ACC112 (cell line): Measurements from ENCODE around the gene COQ9.
"Not testable (repeated sequence)": the region's sequence is repeated elsewhere in the genome, so short reads cannot be mapped to it uniquely, and the experiment has no call there.

Source experiments
- H2AFZ ChIP-seq: fragments of 200-600 bp; sonication (generic); one replicate; pipeline ENCODE4 v1.6.0; 2017; ENCODE audit warnings: antibody characterized with exemption, low read length; ENCODE audit not compliant: unreplicated experiment
- H3K27ac ChIP-seq: fragments of 200-600 bp; sonication (generic); 2 replicates; pipeline ENCODE4 v1.5.1; 2014; ENCODE audit warnings: low read depth, mild to moderate bottlenecking, antibody characterized with exemption, low read length, moderate library complexity
- H3K27me3 ChIP-seq: fragments of 200-600 bp; sonication (generic); 2 replicates; pipeline ENCODE4 v1.6.1; 2014; ENCODE audit warnings: mild to moderate bottlenecking, antibody characterized with exemption, low read length, moderate library complexity, mixed read lengths; ENCODE audit not compliant: insufficient read depth
- H3K36me3 ChIP-seq: fragments of 200-600 bp; sonication (generic); 2 replicates; pipeline ENCODE4 v1.6.1; 2016; ENCODE audit warnings: mild to moderate bottlenecking, antibody characterized with exemption, low read length, moderate library complexity, mixed read lengths; ENCODE audit not compliant: insufficient read depth
- H3K4me1 ChIP-seq: fragments of 200-600 bp; sonication (generic); one replicate; pipeline ENCODE4 v1.6.1; 2016; ENCODE audit warnings: low read length, mixed read lengths; ENCODE audit not compliant: insufficient read depth, unreplicated experiment, control insufficient read depth
- H3K4me3 ChIP-seq: fragments of 200-600 bp; sonication (generic); 2 replicates; pipeline ENCODE4 v1.5.1; 2014; ENCODE audit warnings: mild to moderate bottlenecking, low read depth, low read length
- H3K79me2 ChIP-seq: fragments of 200-600 bp; sonication (generic); one replicate; pipeline ENCODE4 v1.6.0; 2016; ENCODE audit warnings: low read length; ENCODE audit not compliant: control insufficient read depth, unreplicated experiment, insufficient read depth

The COQ9 gene

DNA sequence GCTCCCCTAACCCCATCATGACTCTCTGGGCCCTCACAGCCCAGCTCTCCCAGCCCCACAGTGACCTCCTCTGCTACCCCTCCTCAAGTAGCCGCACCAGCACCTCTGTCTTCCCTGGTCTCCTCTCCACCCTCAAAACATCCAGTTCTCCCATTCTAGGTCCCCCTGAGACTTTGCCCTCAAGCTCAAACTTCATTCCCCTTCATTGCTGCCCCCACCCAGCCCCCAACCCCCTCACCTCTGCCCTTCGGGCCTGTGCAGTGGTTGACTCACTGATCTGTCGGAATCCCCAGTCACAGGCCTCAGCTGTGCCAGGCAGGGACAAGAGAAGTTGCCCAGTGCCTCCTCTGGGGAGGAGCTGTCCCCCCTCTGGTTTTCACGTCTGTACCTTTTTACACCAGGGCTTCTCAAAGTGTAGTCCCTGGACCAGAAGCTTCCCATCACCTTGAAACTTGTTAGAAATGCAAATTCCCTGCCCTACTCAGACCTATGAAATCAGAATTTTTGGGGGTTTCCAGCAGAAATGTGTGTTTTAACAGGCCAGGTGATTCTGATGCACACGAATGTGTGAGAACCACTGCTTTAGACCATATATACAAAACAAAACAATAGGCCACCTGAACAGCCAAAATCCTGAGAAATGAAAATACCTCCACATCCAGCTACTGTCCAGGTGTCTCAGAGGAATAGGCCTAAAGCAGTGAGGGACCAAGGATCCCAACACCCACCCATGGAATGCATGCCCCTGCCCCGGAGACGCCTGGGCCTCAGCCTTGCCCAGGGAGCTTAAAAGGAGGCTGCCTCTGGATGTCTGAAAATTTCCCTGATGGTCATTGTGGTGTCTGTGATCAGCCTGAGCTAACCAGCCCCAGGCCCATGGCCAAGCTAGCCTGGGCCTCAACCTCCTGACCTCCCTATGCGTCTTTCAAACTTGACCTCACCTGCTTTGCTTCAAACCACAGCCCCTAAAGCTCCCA lies 39.9 kb downstream of the COQ9 start:
- peaks cover 15% of the 10 kb centered on the region for H3K4me1 ChIP-seq
- peak overlapping the region; percentile 96 for H2AFZ ChIP-seq
- no peak overlapping the region for H3K27ac ChIP-seq
- no peaks in the 10 kb centered on the region for H3K27me3 ChIP-seq
- H3K36me3 ChIP-seq = no peaks in the 10 kb centered on the region
- peak overlapping the region; percentile 86 for H3K4me3 ChIP-seq
- H3K79me2 ChIP-seq = no peaks in the 10 kb centered on the region

DNA sequence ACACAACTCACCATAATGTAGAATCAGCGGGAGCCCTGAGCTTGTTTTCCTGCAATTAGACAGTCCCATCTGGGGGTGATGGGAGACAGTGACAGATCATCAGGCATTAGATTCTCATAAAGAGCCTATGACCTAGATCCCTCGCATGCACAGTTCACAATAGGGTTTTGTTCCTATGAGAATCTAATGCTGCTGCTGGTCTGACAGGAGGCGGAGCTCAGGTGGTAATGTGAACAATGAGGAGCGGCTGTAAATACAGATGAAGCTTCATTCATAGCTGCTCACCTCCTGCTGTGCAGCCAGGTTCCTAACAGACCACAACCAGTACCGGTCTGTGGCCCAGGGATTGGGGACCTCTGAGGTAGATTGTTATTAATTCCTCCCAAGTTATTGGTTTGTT lies 42.0 kb downstream of the COQ9 start:
- Histone ChIP-seq H3K79me2 (no peaks in the 10 kb centered on the region), H3K4me1 (peaks cover 15% of the 10 kb centered on the region), H3K27me3 (no peaks in the 10 kb centered on the region), H3K36me3 (no peaks in the 10 kb centered on the region), H2AFZ (no peak overlapping the region), H3K27ac (no peak overlapping the region), H3K4me3 (no peak overlapping the region)

DNA sequence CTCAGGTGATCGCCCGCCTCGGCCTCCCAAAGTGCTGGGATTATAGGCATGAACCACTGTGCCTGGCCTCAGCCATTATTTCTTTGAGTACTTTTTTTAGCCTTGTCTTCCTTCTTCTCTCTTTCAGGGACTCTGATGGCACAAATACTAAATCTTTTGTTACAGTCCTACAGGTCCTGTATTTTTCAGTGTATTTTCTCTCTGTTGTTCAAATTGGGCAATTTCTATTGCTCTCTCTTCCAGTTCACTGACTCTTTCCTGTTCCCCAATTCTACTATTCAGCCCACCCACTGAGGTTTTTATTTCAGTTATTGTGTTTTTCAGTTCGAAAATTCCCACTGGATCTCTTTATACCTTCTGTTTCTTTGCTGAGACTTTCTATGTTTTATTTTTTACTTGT lies 46.5 kb downstream of the COQ9 start:
- Histone ChIP-seq H3K79me2 (no peaks in the 10 kb centered on the region), H3K4me1 (no peaks in the 10 kb centered on the region), H3K27me3 (no peaks in the 10 kb centered on the region), H3K4me3 (no peak overlapping the region), H3K36me3 (no peaks in the 10 kb centered on the region), H2AFZ (no peak overlapping the region), H3K27ac (no peak overlapping the region)

DNA sequence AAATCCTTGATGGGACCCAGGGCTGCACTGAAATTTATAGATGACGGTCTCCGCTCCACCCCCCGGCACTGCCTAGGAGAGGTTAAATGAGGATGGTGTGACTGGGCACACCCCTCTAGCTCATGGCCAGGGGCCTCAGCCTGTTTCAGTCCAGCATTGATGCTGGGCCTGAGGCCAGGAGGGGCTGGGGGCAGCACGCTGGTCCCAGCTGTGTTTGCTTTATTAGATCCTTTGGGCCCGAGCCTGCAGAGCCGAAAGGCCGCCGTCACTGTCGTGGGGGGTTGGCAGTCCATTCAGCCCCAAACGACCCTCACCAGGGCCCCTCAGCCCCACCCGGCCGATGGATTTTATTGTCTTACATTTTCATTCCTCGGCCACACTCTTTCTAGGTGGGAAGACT lies 49.8 kb downstream of the COQ9 start:
- Histone ChIP-seq H3K27me3 (no peaks in the 10 kb centered on the region), H3K4me1 (no peaks in the 10 kb centered on the region), H3K4me3 (no peak overlapping the region), H3K27ac (no peak overlapping the region), H3K36me3 (no peaks in the 10 kb centered on the region), H2AFZ (no peak overlapping the region), H3K79me2 (no peaks in the 10 kb centered on the region)

DNA sequence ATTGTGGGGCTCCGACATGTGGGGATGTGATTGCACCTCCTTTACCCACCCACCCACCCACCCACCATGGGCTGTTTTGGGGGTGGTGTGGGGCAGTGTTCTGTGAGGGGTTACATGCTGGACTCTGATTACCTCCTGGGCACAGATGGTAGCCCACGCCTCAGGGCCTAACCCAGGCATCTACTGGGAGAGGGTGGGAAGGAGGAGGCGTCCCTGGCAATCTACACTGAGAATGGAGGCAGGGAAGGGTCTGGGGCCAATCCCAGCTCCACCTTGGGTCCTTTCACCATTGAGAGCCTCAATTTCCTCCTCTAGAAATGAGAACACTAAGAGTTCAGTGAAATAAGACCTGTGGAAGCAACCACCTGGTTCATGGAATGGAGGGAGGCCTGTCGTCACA lies 50.8 kb downstream of the COQ9 start:
- Histone ChIP-seq H3K27me3 (no peaks in the 10 kb centered on the region), H3K79me2 (no peaks in the 10 kb centered on the region), H3K36me3 (no peaks in the 10 kb centered on the region), H3K4me3 (no peak overlapping the region), H3K27ac (no peak overlapping the region), H3K4me1 (no peaks in the 10 kb centered on the region), H2AFZ (no peak overlapping the region)

DNA sequence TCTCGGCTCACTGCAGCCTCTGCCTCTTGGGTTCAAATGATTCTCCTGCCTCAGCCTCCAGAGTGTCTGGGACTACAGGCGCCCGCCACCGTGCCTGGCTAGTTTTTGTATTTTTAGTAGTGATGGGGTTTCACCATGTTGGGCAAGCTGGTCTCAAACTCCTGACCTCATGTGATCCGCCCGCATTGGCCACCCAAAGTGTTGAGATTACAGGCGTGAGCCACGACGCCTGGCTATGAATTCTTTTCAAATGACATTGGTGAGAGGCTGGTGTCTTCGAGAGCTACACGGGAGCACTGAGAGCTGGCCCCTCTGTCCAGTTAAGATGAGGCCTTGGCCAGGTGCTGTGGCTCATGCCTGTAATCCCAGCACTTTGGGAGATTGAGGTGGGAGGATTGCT lies 52.7 kb downstream of the COQ9 start:
- H2AFZ ChIP-seq, H3K27me3 ChIP-seq, H3K79me2 ChIP-seq, H3K27ac ChIP-seq, H3K4me3 ChIP-seq, H3K4me1 ChIP-seq, H3K36me3 ChIP-seq: not testable (repeated sequence)

DNA sequence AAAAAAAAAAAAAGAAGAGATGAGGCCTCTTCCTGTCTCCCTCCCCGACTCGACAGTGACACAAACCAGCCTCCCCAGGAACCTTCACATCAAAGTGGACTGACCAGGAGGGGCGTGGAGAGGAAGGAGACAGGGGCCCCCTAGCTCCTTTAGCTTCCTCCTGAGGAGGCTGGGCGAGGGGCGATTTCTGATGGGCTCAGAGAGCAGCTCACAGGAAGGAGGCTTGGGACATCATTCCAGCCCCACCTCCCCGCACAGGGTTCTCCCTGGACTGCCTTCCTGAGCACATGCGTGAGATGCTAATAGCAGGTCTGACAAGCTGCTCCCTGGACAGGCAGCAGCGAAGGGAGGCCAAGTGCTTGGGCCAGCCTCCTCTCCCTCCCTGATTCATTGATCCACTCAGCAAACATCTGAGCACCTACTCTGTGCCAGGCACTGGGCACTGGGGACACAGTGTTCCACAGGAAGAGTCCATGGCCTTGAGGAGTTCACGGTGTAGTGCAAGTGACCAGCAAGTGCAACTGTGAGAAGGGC lies 53.4 kb downstream of the COQ9 start:
- Histone ChIP-seq H3K27ac (no peak overlapping the region), H3K79me2 (no peaks in the 10 kb centered on the region), H3K36me3 (no peaks in the 10 kb centered on the region), H2AFZ (no peak overlapping the region), H3K4me3 (no peak overlapping the region), H3K4me1 (no peaks in the 10 kb centered on the region), H3K27me3 (no peaks in the 10 kb centered on the region)

DNA sequence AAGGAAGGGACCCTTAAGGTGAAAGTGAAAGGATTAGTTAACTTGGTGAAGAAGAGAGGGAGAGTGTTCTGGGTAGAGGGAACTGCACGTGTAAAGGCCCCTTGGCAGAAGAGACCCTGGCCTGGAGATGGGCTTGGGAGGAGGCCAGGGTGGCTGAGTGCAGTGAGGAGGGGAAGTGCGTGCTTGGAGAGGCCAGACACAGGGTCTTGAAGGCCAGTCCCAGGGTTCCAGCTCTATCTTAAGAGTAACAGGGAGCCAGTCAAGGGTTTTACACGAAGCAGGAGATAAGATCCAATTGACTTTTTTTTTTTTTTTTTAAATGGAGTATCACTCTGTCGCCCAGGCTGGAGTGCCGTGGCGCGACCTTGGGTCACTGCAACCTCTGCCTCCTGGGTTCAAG lies 54.2 kb downstream of the COQ9 start:
- H3K4me1 ChIP-seq = no peaks in the 10 kb centered on the region
- no peaks in the 10 kb centered on the region for H3K79me2 ChIP-seq
- no peak overlapping the region for H2AFZ ChIP-seq
- H3K27me3 ChIP-seq = no peaks in the 10 kb centered on the region
- H3K36me3 ChIP-seq = no peaks in the 10 kb centered on the region
- H3K4me3 ChIP-seq = no peak overlapping the region
- no peak overlapping the region for H3K27ac ChIP-seq

DNA sequence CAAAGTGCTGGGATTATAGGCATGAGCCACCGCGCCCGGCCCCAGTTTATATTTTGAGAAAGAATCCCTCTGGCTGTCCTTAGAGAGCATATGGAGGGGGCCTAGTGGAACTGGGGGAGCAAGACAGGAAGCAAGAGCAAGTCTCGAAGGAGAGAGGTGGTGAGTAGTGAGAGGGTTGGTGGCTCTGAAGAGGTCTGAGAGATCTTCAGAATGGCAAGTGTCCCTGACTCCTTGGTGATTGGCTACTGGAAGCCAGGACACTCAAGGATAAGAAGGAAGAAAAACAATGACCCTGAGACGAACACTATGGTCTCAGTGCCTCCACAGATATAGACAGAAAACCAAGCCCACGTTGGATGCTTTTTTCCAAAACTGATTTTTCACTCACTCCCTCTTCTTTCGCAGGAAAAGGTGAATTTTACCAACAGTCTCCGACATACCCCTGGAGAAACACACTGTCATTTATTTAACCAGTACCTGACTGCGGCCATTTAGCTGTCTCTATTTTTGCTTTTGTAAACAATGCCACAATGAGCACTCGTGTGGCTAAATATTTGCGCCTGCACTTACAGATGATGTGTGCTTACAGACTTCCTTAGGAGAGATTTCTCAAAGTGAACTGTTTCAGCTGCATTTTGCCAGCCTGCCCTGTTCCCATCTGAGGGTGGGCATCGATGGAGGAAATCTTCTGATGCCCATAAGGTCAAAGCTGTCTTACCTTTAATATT lies 54.9 kb downstream of the COQ9 start:
- no peak overlapping the region for H3K27ac ChIP-seq

DNA sequence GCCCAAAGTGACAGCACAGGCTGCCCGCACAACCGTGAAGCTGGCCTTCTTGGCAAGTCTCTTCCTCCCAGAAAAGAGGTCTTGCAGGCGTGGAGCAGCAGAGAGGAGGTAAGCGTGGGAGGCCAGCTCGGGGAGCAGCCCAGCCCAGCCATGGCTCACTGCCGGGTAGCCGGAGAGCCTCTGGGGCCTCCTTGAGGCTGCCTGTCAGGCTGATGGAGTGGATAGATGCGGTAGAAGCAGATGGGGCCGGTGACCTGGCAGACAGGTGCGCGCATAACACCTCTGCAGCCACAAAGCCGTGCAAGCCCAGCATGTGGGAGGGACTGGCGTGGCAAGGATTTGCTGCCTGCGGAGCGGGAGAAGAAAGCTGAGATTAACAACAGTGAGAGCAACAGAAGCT lies 56.1 kb downstream of the COQ9 start:
- Histone ChIP-seq H2AFZ (no peak overlapping the region), H3K27ac (no peak overlapping the region), H3K4me3 (no peak overlapping the region), H3K79me2 (no peaks in the 10 kb centered on the region), H3K27me3 (no peaks in the 10 kb centered on the region), H3K4me1 (no peaks in the 10 kb centered on the region), H3K36me3 (no peaks in the 10 kb centered on the region)

More for the DNA sequence above, 54.9 kb downstream of the COQ9 start:
- Histone ChIP-seq H3K79me2 (no peaks in the 10 kb centered on the region), H3K4me3 (no peak overlapping the region), H3K4me1 (no peaks in the 10 kb centered on the region), H3K36me3 (no peaks in the 10 kb centered on the region), H2AFZ (no peak overlapping the region), H3K27me3 (no peaks in the 10 kb centered on the region)
